Hepatocyte (in vitro differentiated cells): ENCODE measurements around the gene FIGNL1. TPM values are rescaled to one million over a fixed set of nuclear protein-coding genes. Genes with fewer than 3 reads are reported as not detected.

Experiments
- DNase-seq: peaks from one replicate; pipeline ENCODE4 v3.0.0-alpha.2; 2016; ENCODE audit warnings: low spot score
- H2AFZ ChIP-seq: fragments of 200-600 bp; sonication (generic); 2 replicates; pipeline ENCODE4 v1.6.0; 2016; ENCODE audit warnings: antibody characterized with exemption, mild to moderate bottlenecking
- H3K27ac ChIP-seq: fragments of 200-600 bp; sonication (generic); 2 replicates; pipeline ENCODE4 v1.5.1; 2016; ENCODE audit warnings: mild to moderate bottlenecking
- H3K27me3 ChIP-seq: fragments of 200-600 bp; sonication (generic); 2 replicates; pipeline ENCODE4 v1.6.1; 2016
- H3K36me3 ChIP-seq: fragments of 200-600 bp; sonication (generic); replicated peaks from 2 replicates; pipeline ENCODE4 v1.5.1; 2016; ENCODE audit warnings: low read depth; ENCODE audit not compliant: insufficient read depth
- H3K4me1 ChIP-seq: fragments of 200-600 bp; sonication (generic); 2 replicates; pipeline ENCODE4 v1.5.1; 2016; ENCODE audit warnings: mild to moderate bottlenecking, moderate library complexity; ENCODE audit not compliant: insufficient read depth
- H3K4me2 ChIP-seq: fragments of 200-600 bp; sonication (generic); 2 replicates; pipeline ENCODE4 v1.6.0; 2016
- H3K4me3 ChIP-seq: fragments of 200-600 bp; sonication (generic); 2 replicates; pipeline ENCODE4 v1.5.1; 2016; ENCODE audit warnings: mild to moderate bottlenecking
- H3K79me2 ChIP-seq: fragments of 200-600 bp; sonication (generic); 2 replicates; pipeline ENCODE4 v1.6.0; 2017; ENCODE audit warnings: mild to moderate bottlenecking
- H3K9me2 ChIP-seq: fragments of 200-600 bp; sonication (generic); replicated peaks from 2 replicates; pipeline ENCODE4 v1.6.0; 2017; ENCODE audit warnings: mild to moderate bottlenecking; ENCODE audit not compliant: insufficient read depth
- H3K9me3 ChIP-seq: fragments of 200-600 bp; sonication (generic); 2 replicates; pipeline ENCODE4 v1.5.1; 2016; ENCODE audit warnings: low read depth, mild to moderate bottlenecking
- H4K20me1 ChIP-seq: fragments of 200-600 bp; sonication (generic); 2 replicates; pipeline ENCODE4 v1.6.0; 2016; ENCODE audit warnings: mild to moderate bottlenecking; ENCODE audit not compliant: insufficient read depth, poor library complexity, severe bottlenecking
- CTCF ChIP-seq: fragments of 200-600 bp; sonication (generic); IDR thresholded peaks from 2 replicates; pipeline ENCODE4 v1.5.1; 2016; ENCODE audit warnings: antibody characterized with exemption, mild to moderate bottlenecking; ENCODE audit not compliant: poor library complexity
- EZH2 ChIP-seq: fragments of 200-600 bp; sonication (generic); IDR thresholded peaks from 2 replicates; pipeline ENCODE4 v1.6.1; 2016; ENCODE audit warnings: antibody characterized with exemption, mild to moderate bottlenecking, borderline replicate concordance
- EZH2phosphoT487 ChIP-seq: fragments of 200-600 bp; sonication (generic); IDR thresholded peaks from one replicate; pipeline ENCODE4 v1.6.1; 2018; ENCODE audit warnings: antibody characterized with exemption, mild to moderate bottlenecking, low read depth, moderate library complexity; ENCODE audit not compliant: unreplicated experiment, severe bottlenecking
- whole genome bisulfite sequencing: methylation state at CpG from one replicate; pipeline ENCODE4 v1.1.6; 2016; ENCODE audit warnings: low lambda C conversion rate; ENCODE audit errors: missing lambda C conversion rate; 5-methylcytosine and 5-hydroxymethylcytosine counted together
- polyA plus RNA-seq: library from polyadenylated mRNA; unstranded; fragments of >200 nt; fragmentation: Nextera tagmentation; extraction: Ambion mirVana; gene quantifications from 2 replicates; pipeline ENCODE4 v1.2.1, GENCODE V29; 2016
- total RNA-seq: library from RNA; depleted of rRNA; stranded (reverse); fragments of >200 nt; gene quantifications from 2 replicates; pipeline ENCODE4 v1.2.3, GENCODE V29; 2014

FIGNL1 gene
- total and polyA plus RNA-seq, 2 experiments from 2014 or later: 4.3 to 13.6 TPM

GRCh38 chr7:50413561-50413960 lies 36.6 kb downstream of the FIGNL1 start:
- no peaks in the 10 kb centered on the region for H3K4me1 ChIP-seq
- no peak overlapping the region for H3K4me3 ChIP-seq
- H3K9me2 ChIP-seq: no peaks in the 10 kb centered on the region
- no peak for DNase-seq
- 87% methylated on average over 7 of the region's 7 CpGs for whole genome bisulfite sequencing
- H3K79me2 ChIP-seq: no peaks in the 10 kb centered on the region
- TF ChIP-seq CTCF (no peak), EZH2phosphoT487 (no peak), EZH2 (no peak)
- no peaks in the 10 kb centered on the region for H3K36me3 ChIP-seq
- H3K4me2 ChIP-seq: no peak overlapping the region
- H3K27ac ChIP-seq: no peak overlapping the region
- no peaks in the 10 kb centered on the region for H3K27me3 ChIP-seq
- H4K20me1 ChIP-seq: no peaks in the 10 kb centered on the region
- no peaks in the 10 kb centered on the region for H3K9me3 ChIP-seq
- no peak overlapping the region for H2AFZ ChIP-seq

- no peak overlapping the region for H3K27ac ChIP-seq
- H3K4me3 ChIP-seq: no peak overlapping the region
- H3K4me2 ChIP-seq: no peak overlapping the region
- no peaks in the 10 kb centered on the region for H3K36me3 ChIP-seq
- 77% methylated on average over 4 of the region's 4 CpGs for WGBS
- no peaks in the 10 kb centered on the region for H3K9me2 ChIP-seq
- H4K20me1 ChIP-seq: no peaks in the 10 kb centered on the region
- DNase-seq: no peak
- H2AFZ ChIP-seq: no peak overlapping the region
- TF ChIP-seq CTCF (no peak), EZH2phosphoT487 (no peak), EZH2 (no peak)
- no peaks in the 10 kb centered on the region for H3K9me3 ChIP-seq
- no peaks in the 10 kb centered on the region for H3K27me3 ChIP-seq
- H3K79me2 ChIP-seq: no peaks in the 10 kb centered on the region
- H3K4me1 ChIP-seq: no peaks in the 10 kb centered on the region
Observed at GRCh38 chr7:50412973-50413372, 37.2 kb downstream of the FIGNL1 start.

- Histone ChIP-seq H3K36me3 (no peaks in the 10 kb centered on the region), H3K9me2 (no peaks in the 10 kb centered on the region), H3K79me2 (no peaks in the 10 kb centered on the region), H3K4me2 (no peak overlapping the region), H3K27ac (no peak overlapping the region), H4K20me1 (no peaks in the 10 kb centered on the region), H3K4me3 (no peak overlapping the region), H3K9me3 (no peaks in the 10 kb centered on the region), H3K27me3 (peaks cover 11% of the 10 kb centered on the region), H2AFZ (no peak overlapping the region), H3K4me1 (no peaks in the 10 kb centered on the region)
- TF ChIP-seq EZH2phosphoT487 (no peak), EZH2 (no peak)
- DNase-seq: no peak
- WGBS: 94% methylated on average over 6 of the region's 6 CpGs
Observed at GRCh38 chr7:50411332-50411731, 38.8 kb downstream of the FIGNL1 start.

DNA sequence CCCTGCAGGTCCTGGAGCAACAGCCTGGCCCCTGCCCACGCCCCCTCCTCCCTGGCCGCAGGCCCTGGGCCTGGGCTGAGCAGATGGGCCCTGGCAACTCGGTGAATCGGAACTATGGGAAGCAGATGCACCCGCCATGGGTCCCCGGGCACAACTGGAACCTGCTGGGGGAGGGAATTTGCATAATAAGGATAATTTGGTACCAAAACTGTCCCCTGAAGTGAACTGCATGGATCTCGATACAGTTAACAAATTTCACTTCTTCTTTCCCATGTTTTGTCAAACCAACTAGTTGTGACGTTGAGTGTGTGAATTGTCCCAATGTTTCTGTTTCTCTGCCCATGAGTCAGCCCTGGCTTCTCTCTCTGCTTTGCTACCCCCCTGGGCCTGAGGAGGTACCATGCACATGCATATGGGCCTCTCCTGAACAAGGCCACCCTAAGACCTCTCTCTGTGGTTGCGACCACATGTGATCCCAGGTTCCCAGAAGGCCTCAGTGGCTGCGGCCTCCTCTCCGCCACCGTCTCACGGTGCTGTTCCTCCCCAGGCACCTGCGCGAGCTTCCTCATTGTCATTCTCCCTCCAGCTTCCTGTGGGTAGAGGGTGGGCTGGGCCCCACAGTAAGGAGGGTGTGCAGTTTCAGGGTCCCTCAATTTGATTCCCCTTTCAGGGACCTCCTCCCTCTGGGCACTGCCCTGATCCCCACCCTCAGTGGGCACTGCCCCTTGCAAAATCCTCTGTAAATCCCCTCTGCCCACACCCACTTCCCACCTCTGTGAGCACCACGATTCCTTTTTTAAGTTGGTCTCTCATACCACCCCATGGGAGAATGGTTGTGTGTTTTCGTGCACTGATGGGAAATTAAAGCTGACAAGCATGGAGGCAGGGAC lies 40.0 kb downstream of the FIGNL1 start:
- 92% methylated on average over 17 of the region's 17 CpGs for WGBS
- H3K36me3 ChIP-seq: no peaks in the 10 kb centered on the region
- H2AFZ ChIP-seq: no peak overlapping the region
- no peak for DNase-seq
- no peak overlapping the region for H3K27ac ChIP-seq
- no peaks in the 10 kb centered on the region for H4K20me1 ChIP-seq
- H3K4me2 ChIP-seq: no peak overlapping the region
- H3K79me2 ChIP-seq: no peaks in the 10 kb centered on the region
- H3K4me1 ChIP-seq: no peaks in the 10 kb centered on the region
- H3K27me3 ChIP-seq: peaks cover 11% of the 10 kb centered on the region
- no peaks in the 10 kb centered on the region for H3K9me2 ChIP-seq
- TF ChIP-seq CTCF: no peak
- no peak for TF ChIP-seq EZH2
- no peak for TF ChIP-seq EZH2phosphoT487
- H3K9me3 ChIP-seq: no peaks in the 10 kb centered on the region
- H3K4me3 ChIP-seq: no peak overlapping the region
